ENCODE measurements around the gene MYH9.
"Not testable (repeated sequence)": the region's sequence is repeated elsewhere in the genome, so short reads cannot be mapped to it uniquely, and the experiment has no call there.

The MYH9 gene

GRCh38 chr22:36413022-36413775, 25.4 kb upstream of the MYH9 start:
- no peak for DNase-seq

GRCh38 chr22:36411589-36412258, 24.0 kb upstream of the MYH9 start:
- no peak for DNase-seq

GRCh38 chr22:36409911-36410756, 22.4 kb upstream of the MYH9 start:
- DNase-seq = peak; percentile 85

DNA sequence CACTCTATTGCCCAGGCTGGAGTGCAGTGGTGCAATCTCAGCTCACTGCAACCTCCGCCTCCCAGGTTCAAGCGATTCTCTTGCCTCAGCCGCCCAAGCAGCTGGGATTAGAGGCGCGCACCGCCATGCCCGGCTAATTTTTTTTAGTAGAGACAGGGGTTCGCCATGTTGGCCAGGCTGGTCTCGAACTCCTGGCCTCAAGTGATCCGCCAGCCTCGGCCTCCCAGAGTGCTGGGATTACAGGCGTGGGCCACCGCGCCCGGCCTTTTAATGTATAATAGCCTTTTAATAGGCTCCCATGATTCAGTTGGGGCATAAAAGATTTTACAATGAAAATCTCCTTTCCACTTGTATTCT, 21.8 kb upstream of the MYH9 start:
- DNase-seq = not testable (repeated sequence)

DNA sequence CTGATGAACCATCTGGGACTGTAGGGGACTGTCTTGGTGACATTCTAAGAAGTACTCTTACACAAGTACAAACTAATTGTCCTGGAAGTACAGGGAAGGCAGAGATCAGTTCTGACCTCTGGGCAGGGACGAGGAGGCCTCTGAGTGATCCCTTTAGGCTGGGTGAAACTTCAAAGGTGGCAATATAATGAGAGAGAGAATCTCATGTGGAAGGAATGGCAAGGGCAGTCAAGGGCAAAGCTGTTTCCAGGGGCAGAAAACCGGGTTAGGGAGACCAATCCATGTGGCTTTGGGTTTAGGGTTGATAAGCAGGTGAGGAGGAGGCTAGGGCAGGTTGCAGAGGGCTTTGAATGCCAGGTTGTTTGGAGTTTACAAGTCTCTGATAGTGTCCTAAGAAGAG, 21.3 kb upstream of the MYH9 start:
- no peak for DNase-seq

DNA sequence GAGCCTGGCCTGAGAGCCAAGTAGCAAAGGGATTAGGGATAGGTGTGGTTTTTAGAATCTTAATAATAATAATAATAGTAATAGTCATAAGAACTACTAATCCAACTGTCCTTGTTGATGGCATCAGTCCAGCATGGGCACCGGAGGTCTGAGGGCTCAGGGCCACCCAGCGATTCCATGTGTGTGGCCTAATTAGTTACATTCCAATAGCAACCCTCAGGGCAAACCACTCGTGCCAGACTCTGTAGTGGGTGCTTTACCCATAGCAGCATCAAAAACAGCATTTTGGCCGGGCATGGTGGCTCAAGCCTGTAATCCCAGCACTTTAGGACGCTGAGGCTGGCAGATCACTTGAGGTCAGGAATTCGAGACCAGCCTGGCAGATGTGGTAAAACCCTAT, 19.0 kb upstream of the MYH9 start:
- no peak for DNase-seq

DNA sequence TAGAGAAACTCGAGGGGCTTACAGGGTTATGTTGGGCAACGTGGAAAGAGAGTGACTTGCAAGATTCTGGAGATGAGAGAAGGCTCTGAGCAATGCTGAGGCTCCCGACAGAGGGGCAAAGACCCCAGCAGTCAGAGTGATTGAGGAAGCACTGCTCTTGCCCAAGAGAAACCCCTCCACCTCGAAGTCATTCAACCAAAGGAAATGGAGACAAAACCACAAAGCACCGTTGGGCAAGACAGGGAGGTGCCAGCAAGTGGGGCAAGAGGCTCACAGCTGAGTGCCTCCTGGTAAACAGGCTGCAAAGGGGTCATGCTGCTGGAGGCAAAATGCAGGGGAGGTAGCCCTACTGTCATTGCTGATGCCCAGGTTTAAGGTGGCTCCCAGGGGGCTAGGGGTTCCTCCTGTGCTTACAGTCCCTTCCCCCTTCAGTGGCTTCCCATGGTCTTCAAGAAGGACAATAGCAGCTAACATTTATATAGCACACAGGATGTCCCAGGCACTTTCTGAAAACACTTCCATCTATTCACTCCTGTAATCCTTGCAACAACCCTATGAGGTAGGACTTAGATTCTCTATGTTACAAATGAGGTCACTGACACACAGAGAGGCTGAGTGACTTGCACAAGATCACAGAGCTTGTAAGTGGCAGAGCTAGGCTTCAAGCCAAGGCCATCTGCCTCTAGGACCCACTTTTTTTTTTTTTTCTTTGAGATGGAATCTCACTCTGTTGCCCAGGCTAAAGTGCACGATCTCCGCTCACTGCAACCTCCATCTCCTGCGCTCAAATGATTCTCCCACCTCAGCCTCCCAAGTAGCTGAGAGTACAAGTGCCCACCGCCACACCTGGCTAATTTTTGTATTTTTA, 18.1 kb upstream of the MYH9 start:
- peak; percentile 33 for DNase-seq

DNA sequence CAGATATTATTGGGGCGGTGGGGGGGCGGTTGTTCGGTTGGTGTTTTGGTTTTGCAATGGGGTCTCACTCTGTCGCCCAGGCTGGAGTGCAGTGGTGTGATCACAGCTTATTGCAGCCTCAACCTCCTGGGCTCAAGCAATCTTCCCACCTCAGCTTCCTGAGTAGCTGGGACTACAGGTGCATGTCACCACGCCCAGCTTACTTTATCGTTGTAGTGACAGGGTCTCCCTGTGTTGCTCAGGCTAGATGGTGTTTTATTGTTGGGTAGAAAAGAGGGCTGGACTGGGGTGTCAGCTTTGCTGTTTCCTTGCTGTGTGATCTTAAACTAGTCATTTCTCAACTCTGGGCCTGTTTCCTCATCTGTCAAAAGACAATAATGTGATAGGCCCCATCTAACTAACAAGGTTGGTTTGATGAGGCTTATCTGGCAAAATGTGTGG, 17.5 kb upstream of the MYH9 start:
- no peak for DNase-seq

- DNase-seq = no peak
Observed at GRCh38 chr22:36404446-36404845, 16.7 kb upstream of the MYH9 start.

DNA sequence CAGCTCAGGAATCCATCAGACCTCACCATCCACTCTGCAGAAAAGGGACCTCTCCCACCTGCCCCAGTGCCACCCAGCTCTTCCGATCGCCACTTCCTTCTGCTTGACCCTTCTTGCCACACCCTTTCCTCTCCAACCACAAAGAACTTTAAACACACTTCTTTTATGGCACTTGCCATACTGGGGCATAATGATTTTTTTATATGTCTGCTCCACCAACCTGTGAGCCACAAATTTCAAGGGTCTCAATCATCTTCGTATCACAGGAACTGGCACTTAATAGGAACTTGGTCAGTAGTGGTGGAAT, 11.7 kb upstream of the MYH9 start:
- DNase-seq = no peak

DNA sequence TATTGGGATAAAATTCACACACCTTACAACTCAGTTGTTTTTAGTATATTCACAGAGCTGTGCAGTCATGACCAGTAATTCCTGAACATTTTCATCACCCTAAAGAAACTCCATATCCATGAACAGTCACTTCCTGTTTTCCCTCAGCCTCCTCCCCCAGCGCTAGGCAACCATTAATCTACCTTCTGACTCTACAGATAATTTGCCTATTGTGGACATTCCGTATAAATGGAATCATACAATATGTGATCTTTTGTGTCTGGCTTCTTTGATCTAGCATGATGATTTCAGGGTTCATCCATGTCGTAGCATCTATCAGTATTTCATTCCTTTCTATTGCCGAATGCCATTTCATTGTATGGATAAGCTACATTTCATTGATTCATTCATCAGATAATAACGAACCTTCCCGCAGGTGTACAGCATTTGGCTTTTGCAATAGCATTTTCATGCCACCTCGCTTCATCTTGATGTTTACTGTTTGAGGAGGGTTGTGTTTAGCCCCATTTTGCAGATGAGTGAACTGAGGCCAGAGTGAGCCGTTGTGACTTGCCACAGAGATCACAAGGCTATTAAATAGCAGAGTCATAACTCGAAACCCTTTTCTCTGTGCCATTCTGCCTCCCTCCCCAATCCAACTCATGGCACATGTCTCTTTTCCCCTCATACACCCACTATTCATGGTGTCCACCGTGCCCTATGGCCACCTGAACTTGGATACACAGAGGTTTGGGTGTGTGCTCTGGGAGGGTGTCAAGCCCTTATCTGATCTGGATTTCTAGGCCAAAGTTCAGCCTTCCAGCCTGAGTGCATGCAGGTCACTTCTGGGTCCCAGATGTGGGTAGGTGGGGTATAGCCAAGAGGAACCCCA, 11.1 kb upstream of the MYH9 start:
- DNase-seq = no peak

GRCh38 chr22:36397131-36398093, 9.6 kb upstream of the MYH9 start:
- no peak for DNase-seq

DNA sequence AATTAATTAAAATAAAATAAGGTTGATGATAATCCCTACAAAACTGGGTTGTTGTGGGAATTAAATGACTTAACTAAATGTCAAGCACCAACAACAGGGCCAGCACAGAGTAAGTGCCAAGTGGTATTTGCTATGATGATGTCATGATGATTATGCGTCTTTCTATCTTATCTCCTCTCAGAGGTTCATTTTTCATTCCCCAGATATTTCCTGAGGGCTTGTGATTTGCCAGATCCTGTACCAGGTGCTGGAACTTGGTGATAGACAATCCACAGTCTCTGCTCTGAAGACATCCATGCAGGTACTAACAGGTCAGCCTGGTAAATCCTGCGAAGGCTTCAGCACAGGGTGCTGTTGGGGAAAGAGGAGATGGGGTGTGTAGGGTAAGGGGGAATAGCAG, 8.1 kb upstream of the MYH9 start:
- no peak for DNase-seq

- DNase-seq = peak; percentile 15
Observed at GRCh38 chr22:36395055-36395849, 7.5 kb upstream of the MYH9 start.

DNA sequence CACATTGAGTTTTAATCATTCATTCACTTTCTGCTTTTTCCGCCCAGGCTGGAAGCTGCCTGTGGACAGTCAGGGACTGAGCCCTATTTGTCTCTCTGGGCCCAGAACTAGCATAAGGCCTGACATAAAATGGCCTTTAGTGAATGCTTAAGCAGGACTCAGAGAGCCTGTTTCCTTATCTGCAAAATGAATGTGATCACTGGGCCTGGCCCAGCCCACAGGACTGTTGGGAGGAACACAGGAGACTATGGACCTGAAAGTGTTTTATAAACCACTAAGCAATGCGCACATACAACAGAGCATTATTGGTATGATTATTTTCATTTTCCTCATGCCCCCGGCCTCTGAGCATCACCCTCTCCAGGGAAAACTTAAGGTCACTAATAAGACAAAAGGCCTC, 3.9 kb upstream of the MYH9 start:
- DNase-seq = no peak

GRCh38 chr22:36389122-36389521, 1.4 kb upstream of the MYH9 start:
- DNase-seq = not testable (repeated sequence)

DNA sequence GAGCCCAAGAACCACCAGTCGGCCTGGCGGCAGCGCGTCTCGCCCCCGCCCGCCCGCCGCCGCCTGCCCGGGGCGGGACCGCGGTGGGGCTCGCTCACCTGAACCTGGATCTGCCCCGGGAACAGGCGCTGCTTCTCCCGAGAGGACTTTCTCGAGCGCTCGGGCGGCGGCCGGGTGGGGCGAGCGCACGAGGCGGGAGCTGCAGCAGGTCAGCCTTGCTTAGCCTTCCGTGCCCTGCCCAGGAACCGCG, 133 bp downstream of the MYH9 start:
- DNase-seq = no peak

DNA sequence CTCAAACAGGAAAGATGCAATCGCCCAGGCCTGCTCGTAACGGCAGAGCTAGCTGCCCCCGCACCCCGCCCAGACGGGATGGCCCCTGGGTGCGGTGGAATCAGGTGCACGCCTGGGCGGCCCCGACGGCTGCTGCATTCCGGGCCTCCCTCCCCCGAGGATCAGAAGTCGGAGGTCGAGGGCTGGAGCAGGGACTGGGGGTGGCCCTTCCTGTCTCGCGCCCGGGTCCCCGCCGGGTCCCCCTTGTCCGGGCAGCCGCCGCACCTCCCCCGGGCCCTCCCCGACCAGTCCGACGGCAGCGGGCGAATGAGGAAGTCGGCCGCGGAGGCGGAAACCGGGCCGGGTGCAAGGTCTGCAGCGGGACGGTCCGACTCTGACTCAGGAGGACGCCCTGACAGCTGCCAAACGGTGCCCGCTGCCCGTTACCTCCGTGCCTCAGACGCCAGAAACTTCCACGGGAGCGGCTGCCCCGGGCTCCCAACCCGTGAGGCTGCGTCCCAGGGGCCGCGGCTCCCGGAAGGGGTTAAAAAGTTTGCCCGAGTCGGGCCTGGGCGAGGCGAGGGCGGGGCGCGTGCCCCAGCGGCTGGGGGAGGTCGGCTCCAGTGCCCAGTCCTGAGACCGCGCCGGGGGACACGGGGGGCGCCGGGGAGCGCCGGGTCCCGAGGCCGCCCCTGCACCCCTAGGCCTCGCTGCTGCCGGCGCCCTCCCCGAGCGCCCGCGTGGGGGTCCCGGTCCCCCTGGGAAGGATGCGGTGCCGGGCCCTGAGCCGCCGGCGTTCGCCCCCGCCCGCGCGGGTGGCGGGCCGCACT, 663 bp downstream of the MYH9 start:
- no peak for DNase-seq

- peak; percentile 36 for DNase-seq
Observed at GRCh38 chr22:36386351-36386899, 1.3 kb downstream of the MYH9 start.
